Measurements from ENCODE around the gene RIMS4.

- no peak for TF ChIP-seq KAT2A (conservative IDR thresholded peaks at IDR 0.05; ENCODE audit: control insufficient read depth, low read depth, low read length)
- no peak for TF ChIP-seq ZNF384 (IDR thresholded peaks at IDR 0.05; ENCODE audit: borderline replicate concordance, low read depth, low read length)
- no peak for TF ChIP-seq CTCF (IDR thresholded peaks at IDR 0.05 in 2 of 3, conservative IDR thresholded peaks at IDR 0.05 in 1 of 3; ENCODE audit: control insufficient read depth in 2 of 3, extremely low read depth in 1 of 3, insufficient read depth in 1 of 3, low read depth in 3 of 3, low read length in 3 of 3)
- TF ChIP-seq LARP7 (IDR thresholded peaks at IDR 0.05), result no peak
- TF ChIP-seq ELK1 (IDR thresholded peaks at IDR 0.05; ENCODE audit: low read depth, low read length), result no peak
- TF ChIP-seq RAD21 (IDR thresholded peaks at IDR 0.05; ENCODE audit: insufficient read depth, low read depth, low read length), result no peak
Measured at GRCh38 chr20:44765091-44765490, 45.3 kb downstream of the RIMS4 start.
